ENCODE data around the gene PLLP.

Gene PLLP

GRCh38 chr16:57252148-57252721 lies 32.2 kb downstream of the PLLP start:
- no peak for DNase-seq

DNA sequence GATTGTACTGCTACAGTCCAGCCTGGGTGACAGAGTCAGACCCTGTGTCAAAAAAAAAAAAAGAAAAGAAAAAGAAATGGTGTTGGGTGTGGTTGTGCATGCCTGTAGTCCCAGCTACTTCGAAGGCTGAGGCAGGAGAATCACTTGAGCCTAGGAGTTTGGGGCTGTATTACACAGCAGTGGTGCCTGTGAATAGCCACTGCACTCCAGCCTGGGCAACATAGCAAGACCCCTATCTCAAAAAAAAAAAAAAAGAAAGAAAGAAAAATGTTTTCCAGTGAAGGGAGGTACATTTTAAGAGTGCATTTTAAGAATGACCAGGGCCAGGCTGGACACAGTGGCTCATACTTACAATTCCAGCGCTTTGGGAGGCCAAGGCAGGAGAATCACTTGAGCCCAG lies 33.1 kb downstream of the PLLP start:
- DNase-seq = no peak

- no peak for DNase-seq
These were observed 38.9 kb downstream of the PLLP start for GRCh38 chr16:57245472-57246113.

DNA sequence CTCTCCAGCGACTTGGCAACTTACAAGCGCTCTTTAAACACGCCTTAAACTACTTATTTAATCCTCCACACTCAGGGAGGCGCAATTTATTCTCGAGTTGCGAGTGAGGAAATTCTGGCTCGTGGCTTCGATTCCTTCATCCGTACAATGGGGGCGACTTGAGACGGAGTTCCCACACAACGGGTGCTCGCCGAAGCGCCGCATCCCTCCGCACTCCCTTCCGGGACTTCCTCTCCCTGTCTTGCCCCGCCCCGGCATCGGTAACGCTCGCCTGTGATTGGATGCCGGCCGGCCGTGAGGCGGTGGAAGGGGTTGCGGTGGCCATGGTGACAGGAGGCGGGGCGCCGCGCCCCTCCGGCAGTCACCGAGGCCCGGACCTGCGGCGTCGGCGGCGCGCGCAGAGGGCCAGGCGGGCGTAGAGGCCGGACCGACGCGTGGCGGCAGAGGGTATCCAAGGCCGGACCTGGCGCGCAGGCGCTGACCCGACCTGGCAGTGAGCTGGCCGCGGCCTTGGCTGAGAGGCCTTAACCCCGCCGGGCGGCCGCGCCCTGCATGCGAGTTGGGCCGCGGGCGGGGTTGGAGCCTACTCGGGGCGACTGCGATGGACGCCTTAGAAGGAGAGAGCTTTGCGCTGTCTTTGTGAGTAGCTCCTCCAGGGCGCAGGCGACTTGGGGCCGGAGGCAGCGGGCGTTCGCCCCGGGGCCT lies 39.6 kb downstream of the PLLP start, which contains the start of gene ARL2BP:
ARL2BP (plus strand) TSS at position 493 of the 705 bp plus-strand sequence; CDS start at position 602, 109 bp downstream.
- DNase-seq = peak; percentile 92

- no peak for DNase-seq
These were observed 40.1 kb downstream of the PLLP start for GRCh38 chr16:57244463-57244766.

- DNase-seq = no peak
These were observed 41.8 kb downstream of the PLLP start for GRCh38 chr16:57242650-57243049.

DNA sequence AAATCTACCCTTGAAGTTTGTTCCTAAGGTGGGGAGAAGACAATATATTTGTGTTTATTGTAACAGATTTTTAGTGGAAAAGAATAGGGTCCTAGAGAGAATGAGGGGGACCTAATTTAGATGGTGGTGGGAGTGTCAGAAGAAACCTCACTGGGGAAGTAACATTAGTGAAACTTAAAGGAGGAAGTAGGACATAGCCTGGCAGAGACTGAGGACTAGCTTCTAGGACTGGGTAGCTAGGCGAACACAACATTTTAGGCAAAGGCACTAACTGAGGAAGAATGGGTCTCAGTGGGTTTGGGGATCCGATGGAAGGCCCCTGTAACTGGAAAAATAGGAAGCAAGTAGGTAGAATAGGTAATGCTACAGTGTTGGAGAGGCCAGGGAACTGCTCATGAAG lies 43.6 kb downstream of the PLLP start:
- no peak for DNase-seq

DNA sequence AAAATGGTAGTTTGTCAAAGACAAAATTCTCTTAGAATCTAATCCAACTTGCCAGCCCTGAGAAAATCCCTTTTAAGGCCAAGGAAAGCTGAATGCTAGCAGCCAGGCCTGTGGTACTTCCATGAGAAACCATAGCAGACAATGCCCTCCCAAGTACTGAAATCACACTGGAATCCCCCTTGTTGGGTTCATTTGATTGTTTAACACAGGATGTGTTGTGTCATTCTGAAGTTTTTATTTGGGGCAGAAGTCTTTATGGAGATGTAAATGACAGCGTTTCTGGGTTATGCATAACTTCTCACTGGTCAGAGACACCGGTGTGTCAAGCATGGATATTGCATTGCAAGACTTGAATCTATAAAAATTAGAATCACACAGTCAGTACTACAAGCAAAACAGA lies 45.4 kb downstream of the PLLP start:
- no peak for DNase-seq

DNA sequence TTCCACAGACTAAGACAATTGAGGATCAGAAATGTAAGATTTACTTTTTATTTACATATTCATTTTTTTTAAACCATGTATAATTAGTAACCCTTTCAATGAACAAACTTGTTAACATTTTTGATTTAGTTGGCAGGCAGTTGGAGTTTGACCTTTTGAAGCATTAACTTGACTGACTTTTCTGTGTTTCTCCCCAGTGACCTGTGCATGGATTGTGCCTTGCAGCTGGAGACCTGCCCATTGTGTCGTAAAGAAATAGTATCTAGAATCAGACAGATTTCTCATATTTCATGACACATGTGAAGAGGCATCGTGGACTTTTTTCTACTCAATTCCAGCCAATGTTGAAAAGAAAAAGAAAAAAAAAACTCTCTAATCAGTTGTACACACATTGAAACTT lies 45.8 kb downstream of the PLLP start:
- no peak for DNase-seq

DNA sequence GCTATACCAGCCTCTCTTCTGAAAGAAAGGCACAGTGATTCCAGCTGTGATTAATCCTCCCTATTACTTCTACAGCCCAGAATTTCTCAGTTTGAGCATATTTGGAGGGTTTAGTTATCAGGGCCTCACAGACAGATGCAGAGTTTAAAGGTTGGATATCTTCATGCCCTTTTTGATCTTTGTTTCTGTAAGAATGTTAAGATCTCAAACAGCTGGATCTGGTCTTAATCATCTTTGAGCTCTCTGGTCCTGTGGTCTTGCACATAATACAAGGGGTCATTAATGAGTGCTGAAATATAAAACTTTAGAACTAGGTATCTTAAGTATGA lies 48.5 kb downstream of the PLLP start:
- DNase-seq = no peak

DNA sequence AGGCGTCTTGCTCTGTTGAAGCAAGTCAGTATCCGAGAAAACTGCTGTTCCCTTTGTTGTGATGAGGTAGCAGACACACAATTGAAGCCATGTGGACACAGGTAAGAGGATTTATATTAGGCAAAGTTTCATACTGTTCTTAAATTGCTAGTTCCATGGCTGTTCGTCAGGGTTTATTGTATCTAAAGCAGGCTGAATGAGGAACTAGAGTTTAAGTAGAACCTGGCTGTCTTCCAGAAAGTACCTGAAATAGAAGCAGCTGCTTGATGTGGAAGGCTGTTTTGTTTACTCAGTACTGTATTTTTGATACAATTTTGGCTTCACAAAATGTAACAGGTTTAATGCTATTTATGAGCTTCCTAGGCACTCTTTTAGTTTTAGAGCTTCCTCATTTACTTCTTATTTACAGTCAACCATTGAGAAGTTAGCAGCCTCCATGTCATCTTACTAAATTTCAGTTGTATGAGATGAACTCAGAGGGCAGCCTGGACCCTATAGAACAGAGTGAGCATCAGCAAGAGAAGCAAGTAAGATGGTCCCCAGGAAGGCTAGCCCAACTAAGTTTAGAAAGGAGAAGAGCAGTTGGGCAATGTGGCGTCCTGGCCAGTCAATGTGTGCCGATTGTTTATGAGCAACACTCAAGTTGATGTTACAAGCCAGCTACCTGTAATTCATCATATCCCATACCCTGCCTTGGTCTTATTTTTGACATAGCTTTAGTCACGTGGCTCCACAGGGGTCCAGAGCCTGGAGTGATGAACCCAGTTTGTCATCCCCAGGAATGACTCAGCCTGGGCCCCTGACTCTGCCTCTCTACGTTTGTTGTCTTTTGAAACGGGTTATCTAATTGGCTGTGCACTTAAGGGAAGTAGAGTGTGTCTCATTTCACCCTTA lies 49.1 kb downstream of the PLLP start:
- peak; percentile 52 for DNase-seq

DNA sequence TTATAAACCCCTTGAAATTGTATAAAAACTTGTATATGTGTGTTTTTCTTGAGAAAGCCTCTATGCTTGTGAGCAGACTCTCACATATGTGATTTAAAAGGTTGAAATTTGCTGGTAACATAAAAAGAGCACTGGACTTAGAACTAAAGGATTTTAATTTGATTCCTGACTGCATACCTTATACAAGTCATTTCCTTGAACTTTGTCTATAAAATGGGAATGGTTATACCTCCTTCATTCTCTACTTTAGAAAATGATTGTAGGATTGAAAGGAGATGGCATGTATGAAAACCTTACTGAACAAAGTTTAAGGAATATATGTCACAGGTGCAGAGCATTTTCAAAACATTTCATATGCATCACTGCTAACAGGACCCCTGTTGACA lies 49.8 kb downstream of the PLLP start:
- DNase-seq = no peak

DNA sequence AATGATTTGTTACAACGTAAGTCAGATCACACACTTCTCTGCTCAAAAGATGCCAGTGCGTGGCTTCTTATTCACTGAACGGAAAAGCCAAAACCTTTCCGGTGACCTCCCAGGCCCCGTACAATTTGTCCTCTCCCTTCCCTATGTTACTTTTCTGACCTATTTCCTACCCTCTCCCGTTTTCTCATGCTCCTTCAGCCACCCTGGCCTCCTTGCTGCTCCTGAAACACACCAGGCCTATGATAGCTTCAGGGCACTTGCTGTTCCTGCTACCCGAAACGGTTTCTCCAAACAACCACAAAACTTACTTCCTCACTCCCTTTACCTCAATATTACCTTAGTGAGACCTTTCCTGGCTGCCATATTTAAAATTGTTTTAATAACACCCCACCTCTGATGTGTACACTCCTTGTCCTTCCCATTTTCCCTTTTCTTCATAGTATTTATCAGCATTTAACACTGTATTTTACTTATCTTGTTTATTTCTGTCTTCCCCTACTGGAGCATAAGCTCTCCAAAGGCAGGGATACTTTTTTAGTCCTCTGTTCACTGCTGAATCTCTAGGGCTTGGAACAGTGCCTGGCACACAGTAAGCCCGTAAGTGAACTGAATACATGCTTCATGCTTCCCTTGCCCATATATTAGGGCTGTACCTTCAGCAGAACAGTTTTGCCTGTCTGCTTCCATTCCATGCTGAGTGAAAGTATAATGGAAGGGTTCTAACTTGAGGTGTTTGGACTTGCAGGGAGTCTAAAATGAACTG lies 50.3 kb downstream of the PLLP start:
- DNase-seq = no peak

DNA sequence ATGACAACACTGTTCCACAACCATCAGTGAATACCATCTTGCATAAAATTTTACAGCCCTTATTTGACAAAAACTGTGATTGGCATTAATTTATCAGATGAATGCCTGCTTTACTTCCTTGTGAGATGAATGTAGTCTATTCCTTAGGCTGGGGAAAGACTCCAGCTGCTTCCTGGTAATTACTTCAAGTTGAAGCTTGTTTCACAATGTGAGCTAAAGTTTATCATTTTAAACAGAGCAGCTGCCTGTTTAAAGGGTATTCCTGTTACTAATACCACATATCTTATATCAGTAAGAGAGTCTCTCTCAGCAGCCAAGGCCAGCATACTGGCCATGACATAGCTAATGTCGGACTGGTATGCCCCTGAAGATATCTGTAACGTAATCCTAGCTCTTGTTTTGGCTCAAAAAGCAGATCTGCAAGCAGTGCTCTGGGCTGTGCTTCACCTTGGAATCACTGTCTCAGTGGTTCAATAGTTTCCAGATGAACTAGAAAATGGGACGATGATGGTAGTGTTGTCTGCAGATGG lies 52.6 kb downstream of the PLLP start:
- no peak for DNase-seq

DNA sequence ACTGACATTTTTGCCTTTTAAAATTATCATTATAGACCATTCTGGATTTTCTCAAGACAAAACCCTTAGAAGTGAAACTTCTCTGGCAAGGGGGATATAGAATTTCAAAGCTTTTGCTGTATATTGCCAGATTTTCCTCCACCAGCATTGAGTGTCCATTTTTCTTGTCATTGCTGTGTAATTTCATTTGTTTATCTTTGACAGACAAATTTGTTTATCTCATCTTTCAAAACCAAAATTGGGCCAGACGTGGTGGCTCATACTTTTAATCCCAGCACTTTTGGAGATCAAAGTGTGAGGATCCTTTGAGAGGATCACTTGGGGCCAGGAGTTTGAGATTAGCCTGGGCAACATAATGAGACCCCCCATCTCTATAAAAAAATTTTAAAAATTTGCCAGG lies 55.4 kb downstream of the PLLP start:
- no peak for DNase-seq

GRCh38 chr16:57226701-57227621 lies 57.5 kb downstream of the PLLP start:
- DNase-seq = no peak

DNA sequence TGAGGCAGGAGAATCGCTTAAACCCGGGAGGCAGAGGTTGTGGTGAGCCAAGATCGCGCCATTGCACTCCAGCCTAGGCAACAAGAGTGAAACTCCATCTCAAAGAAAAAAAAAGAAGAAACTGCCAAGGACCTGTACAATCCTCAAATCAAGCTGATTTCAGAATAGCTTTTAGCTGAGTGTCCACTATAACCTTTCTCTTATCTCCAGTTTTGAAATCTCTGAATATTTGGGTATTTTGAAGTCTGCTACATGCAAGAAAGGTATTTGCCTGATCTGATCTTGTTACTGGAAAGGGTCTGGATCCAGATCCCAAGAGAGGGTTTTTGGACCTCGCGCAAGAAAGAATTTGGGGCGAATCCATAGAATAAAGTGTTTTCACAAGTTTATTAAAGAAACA lies 58.5 kb downstream of the PLLP start:
- no peak for DNase-seq

DNA sequence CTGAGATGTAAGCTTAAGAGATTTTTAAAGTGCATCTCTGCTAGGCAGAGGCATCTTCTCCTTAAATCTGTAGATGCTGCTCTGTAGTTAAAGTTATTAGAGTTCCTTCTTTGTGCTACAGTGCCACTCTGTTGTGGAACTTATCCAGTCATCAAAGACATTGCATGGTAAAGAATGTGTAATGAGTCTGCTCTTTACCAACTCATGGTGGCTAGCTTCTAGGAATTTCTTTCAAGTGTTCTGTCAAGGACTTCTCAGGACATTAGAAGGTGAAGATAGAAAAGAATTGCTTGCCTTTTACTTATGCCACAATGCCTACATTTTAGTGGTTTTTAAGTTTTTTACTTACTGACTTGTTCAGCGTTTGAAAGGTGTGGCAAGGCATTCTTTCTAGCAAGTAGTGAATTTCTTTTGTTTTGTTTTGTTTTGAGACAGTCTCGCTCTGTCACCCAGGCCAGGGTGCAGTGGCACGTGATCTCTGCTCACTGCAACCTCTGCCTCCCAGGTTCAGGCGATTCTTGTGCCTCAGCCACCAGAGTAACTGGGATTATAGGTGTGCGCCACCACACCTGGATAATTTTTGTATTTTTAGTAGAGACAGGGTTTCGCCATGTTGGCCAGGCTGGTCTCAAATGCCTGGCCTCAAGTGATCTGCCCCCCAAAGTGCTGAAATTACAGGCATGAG lies 59.7 kb downstream of the PLLP start:
- no peak for DNase-seq

- no peak for DNase-seq
These were observed 61.4 kb downstream of the PLLP start for GRCh38 chr16:57223057-57223456.

- no peak for DNase-seq
These were observed 67.5 kb downstream of the PLLP start for GRCh38 chr16:57216968-57217367.

DNA sequence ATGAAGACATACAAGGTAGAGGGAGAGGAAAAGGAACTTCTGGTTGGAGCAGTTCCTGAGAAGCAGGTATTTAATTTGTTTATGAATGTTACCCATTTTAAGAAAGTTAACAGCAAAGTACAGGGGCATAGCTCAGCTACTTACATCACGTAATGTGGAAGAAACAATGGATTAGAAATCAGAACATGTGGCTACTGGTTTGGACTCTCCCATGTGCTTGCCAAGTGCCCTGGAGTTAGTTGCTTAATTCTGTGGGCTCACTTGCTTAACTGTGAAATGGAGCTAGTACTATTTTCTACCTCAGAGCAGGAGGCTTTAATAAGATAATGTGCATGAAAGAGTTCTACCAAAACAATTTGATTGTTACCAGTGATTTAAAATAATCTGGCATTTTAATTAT lies 71.0 kb downstream of the PLLP start:
- DNase-seq = no peak
